Measurements from ENCODE around the gene LGR6.
"Not testable (repeated sequence)": the region's sequence is repeated elsewhere in the genome, so short reads cannot be mapped to it uniquely, and the experiment has no call there.

Gene LGR6

DNA sequence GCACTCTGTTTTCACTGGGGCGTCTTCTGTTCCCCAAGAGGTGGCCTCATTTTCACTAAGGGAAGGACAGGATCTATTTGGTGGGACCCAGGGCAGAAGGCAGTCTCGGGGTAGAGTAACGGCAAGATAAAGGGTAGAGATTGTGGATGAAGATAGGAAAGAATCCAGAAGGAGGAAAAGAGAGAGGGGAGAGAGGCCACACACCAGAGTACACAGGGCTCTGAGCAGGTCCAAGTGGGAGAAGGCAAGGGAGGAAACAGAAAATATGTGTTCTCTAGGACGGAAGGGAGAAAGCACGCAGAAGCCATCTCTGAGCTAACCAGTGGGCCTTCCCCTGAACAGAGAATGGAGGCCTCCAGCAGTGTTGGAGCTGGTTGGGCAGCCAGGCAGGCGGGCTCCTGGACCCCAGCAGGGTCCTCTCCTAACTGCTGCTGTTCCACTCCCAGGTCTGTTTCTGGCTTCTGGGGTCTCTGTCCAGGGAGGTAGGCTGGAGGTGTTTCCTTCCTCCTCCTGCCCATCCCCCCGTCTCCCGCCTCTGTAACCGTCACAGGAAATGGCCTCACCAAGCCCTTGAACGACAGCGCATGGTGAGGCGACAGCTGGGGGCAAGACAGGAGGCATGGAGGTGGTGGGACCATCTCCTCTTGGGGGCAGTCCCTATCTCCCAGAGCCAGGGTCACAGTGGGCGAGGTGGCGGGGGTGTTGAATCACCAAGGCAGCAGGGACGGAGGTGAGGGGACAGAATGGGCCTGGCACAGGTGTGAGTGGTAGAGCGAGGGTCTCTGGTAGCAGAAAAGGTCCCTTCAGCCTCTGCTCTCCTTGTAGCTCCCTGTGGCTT is 33.8 kb upstream of the LGR6 start:
- no peak for DNase-seq (ENCODE audit: low read depth, low spot score)

GRCh38 chr1:202160377-202160940 is 33.1 kb upstream of the LGR6 start, which contains the start of gene PTPN7:
Gene PTPN7 (minus strand): TSS chr1:202160602. CDS start chr1:202159402, 1,200 bp downstream.
- DNase-seq (ENCODE audit: low read depth, low spot score) = no peak

DNA sequence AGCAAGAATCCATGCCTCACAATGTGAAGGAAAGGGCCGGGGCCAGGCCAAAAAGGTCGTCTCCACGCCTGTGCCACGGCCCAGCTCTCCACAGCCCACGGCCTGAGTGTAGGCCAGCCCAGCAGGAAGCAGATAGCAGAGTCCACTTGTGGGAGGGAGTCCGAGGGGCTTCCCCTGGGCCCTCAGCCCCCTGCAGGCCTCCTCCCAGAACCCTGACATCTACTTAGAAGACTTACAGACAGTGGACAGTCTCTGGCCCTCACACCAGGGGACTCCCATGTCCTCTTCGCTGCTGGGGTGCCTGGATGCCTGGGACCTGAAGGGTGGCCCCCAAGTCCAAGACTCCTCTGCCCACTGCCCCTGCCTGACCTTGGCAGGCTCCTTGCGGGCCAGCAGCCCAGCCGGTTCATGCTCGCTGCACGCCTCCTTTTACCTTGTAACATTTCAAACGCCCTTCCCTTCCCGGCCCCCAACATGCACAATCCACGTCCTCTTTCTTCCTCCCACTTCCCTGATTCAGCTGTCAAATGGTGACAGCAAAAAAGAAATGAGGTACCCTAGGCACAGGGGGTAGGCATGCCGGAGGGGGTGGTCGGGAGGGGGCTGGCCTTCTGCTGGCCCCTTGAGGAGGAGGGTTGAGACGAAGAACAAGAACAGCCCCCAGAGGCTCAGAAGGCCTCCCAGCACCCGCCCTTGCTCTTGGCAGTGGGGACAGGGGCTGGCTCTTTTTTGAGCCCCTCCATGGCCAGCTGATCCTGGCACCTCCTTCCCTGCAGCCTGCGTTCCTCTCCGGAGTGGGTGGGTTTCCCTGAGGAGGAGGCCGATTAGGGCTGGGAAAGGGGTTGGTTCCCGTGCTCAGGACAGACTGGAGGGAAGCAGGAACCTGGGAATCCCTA is 32.2 kb upstream of the LGR6 start:
- DNase-seq (ENCODE audit: low read depth, low spot score) = no peak

GRCh38 chr1:202162047-202162417 is 31.6 kb upstream of the LGR6 start:
- DNase-seq (ENCODE audit: low read depth, low spot score) = no peak

- DNase-seq (ENCODE audit: low read depth, low spot score) = no peak
Observed at GRCh38 chr1:202162418-202163280, 30.9 kb upstream of the LGR6 start.

DNA sequence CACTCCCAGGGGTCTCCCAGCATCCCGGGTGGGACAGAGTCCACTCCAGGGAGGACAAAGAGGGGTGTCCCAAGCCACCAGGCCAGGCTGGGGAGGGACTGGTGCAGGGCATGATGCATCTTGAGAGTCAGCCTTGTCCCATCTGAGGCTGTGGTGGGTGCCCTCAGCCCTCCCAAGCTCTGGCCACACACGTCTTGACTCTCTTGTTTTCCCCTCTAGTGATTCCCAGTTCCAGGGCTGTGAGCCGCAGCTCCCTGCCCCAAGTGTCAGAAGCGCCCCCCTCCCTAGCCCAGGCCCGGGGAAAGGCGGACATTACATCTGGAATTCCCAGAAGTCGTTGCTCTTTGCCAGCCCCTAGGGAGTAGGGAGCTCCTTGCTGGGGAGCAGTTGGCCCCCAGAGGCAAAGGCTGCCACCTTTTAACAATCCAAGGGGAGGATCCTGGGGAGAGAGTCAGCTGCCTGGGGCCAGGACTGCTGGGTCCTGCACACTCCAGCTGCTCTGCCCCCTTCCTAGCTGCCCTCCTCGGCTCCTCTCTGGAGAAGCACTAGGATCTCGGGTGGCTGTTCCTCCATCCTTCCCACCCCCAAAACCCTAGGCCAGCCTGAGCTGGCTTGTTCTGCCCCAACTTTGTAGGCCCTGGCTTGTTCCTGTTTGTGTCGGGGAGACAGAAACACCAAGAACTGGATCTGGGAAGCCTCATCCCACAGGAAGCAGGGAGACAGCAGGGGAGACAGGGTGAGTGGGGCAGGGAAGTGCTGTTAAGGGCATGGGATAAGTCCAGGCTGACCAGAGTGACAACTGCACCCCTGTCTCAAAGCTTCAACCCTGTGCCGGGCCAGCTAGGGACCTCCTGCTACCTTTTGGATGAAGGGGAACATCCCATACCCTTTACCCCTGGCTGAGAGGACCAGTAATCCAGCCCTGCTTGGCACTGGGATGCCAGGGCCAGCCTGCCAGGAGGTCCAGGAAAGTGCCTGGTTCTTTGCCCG is 30.0 kb upstream of the LGR6 start:
- no peak for DNase-seq (ENCODE audit: low read depth, low spot score)

DNA sequence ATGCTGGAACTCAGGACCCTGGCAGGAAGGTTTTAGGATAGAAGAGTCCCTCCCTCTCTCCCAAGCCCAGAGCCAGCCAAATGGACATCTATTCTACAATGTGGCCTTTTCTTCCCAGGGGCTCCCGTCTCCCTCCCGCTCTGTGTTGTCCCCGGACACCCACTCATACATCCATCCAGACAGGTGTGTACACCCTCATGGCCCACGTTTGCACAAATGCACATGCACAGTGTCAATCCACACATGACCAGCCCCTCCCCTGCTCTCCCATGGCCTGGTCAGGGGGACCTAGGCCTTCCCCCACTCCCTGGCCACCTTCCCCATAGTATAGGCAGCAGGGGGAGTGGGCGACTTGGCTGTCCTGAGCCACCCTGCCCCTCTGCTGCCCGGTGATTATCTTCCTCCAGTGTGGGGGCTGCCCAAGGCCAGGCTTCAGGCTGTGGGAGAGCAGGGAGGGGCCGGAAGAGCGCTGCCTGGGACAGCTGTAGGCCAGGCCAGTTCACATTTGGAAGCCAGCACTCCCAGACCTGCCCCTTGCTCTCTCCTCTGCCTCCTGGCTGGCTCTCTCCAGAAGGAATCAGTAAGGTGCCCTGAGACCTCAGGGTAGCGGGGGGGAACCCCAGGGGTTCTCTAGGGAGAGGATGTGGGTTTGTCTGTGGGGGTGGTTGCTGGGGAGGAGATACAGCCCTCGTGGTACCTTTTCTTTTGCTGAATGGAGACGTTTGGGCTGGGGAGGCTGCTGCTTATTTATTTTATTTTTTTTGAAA is 29.1 kb upstream of the LGR6 start:
- no peak for DNase-seq (ENCODE audit: low read depth, low spot score)

GRCh38 chr1:202165267-202165941 is 28.2 kb upstream of the LGR6 start:
- DNase-seq (ENCODE audit: low read depth, low spot score) = no peak

GRCh38 chr1:202165942-202166843 is 27.4 kb upstream of the LGR6 start:
- no peak for DNase-seq (ENCODE audit: low read depth, low spot score)

DNA sequence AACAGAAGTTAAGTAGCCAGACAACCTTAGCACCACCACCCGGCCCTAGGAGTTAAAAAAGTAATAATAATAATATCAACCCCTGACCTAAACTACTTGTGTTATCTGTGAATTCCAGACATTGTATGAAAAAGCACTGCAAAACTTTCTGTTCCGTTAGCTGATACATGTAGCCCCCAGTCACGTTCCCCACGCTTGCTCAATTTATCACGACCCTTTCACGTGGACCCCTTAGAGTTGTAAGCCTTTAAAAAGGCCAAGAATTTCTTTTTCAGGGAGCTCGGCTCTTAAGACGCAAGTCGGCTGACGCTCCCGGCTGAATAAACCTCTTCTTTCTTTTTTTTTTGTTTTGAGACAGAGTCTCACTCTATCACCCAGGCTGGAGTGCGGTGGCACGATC is 26.5 kb upstream of the LGR6 start:
- DNase-seq (ENCODE audit: low read depth, low spot score) = not testable (repeated sequence)

- no peak for DNase-seq (ENCODE audit: low read depth, low spot score)
Observed at GRCh38 chr1:202167708-202168415, 25.7 kb upstream of the LGR6 start.

DNA sequence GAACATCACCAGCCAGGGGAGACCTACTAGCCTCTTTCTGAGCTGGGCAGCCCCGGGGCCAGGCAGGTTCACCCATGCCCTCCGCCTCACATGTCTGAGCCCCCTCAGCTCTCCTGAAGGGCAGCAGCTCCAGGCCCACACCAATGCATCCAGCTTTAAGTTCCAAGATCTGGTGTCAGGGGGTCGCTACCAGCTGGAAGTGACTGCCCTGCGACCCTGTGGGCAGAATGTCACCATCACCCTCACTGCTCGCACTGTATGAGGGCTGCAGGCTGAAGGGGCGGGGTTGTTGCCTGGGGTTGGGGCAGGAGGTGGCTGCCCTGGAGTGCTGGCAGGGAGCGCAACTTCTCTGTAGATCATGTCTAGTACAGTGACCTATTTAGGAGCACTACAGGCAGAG is 24.7 kb upstream of the LGR6 start:
- DNase-seq (ENCODE audit: low read depth, low spot score) = no peak

DNA sequence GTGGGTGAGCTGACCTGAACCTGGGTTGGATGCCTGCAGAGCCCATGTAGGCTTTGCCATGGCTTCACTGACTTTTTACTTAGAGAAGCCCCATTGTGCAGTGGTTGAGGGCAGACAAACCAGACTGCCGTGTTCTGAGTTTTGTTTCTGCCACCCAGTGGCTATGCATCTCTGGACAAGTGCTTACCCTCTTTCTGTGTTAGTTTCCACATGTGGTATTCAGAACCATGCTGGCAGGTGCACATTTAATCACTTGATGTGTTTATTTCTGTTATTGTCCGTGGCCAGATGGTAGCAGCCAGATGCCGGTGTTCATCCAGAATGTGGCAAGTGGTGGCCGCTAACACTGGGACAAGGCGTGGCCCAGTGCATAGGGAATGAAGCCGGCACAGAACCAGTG is 22.9 kb upstream of the LGR6 start:
- no peak for DNase-seq (ENCODE audit: low read depth, low spot score)

DNA sequence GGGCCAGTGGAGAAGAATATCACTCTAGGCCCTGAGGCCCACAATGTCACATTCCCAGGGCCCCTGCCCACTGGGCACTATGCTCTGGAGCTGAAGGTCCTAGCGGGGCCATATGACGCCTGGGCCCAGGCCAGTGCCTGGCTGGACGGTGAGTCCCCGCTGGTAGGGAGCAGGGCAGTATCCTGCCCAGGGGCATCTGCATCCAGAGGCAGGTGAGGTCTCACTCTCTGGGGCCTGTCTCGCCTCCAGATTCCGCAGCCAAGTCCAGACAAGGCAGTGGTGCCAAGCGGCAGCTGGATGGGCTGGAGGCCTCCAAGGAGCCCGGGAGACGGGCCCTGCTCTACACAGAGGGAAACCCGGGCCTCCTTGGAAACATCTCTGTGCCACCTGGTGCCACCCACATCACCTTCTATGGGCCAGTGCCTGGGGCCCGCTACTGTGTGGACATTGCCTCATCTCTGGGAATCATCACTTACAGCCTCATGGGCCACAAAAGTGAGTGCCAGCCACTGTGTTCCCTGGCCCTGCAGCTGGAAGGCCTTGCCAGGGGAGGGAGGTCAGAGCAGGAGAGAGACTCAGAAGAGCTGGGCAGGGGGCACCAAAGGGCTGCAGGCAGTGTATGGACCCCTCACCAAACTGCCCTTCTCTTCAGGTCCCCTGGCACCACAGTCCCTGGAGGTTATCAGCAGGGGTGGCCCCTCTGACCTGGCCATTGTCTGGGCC is 22.1 kb upstream of the LGR6 start:
- no peak for DNase-seq (ENCODE audit: low read depth, low spot score)

- DNase-seq (ENCODE audit: low read depth, low spot score) = no peak
Observed at GRCh38 chr1:202172015-202172355, 21.6 kb upstream of the LGR6 start.

GRCh38 chr1:202173993-202174392 is 19.6 kb upstream of the LGR6 start:
- no peak for DNase-seq (ENCODE audit: low read depth, low spot score)

All from smooth muscle cell of the brain vasculature (primary cell).